ENCODE data around the gene PCNT.

DNA sequence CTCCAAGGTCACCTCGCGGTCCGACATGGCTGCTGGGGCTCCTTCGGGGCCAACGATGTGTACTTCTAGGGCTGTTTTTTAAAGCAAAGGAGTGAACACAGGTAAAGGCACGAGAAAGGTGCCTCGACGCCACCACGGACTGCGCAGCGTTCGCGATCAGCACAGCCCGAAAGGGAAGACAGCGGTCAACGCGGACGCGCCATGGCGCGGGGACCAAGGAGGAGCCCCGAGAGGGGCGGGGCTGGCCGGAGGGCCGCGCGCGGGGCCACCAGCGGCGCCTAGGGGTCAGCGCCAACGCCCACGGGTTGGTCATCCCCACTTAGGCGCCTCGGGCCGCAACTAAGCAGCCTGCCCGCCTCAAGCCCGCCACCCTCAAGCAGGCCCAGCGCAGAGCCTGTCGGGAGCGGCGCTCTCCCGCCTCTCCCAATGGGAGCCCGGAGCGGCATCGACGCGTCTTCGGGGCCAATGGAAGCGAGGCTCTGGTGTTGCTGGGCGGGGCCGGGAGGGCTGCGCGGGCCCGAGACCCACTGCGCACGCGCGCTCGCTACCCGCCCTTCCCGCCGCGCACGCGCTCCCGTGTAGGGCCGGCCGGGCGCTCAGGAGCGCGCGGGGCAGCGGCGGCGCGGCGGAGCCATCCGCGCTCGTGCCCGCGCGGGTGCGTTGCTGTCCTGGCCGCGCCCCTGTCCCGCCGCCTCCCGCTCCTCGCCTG is 134.5 kb downstream of the PCNT start, which contains the start of gene DIP2A:
- TF ChIP-seq, protein P1, sequence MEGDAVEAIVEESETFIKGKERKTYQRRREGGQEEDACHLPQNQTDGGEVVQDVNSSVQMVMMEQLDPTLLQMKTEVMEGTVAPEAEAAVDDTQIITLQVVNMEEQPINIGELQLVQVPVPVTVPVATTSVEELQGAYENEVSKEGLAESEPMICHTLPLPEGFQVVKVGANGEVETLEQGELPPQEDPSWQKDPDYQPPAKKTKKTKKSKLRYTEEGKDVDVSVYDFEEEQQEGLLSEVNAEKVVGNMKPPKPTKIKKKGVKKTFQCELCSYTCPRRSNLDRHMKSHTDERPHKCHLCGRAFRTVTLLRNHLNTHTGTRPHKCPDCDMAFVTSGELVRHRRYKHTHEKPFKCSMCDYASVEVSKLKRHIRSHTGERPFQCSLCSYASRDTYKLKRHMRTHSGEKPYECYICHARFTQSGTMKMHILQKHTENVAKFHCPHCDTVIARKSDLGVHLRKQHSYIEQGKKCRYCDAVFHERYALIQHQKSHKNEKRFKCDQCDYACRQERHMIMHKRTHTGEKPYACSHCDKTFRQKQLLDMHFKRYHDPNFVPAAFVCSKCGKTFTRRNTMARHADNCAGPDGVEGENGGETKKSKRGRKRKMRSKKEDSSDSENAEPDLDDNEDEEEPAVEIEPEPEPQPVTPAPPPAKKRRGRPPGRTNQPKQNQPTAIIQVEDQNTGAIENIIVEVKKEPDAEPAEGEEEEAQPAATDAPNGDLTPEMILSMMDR (IDR thresholded peaks at IDR 0.05): no peak
- peak; percentile 58 to 84 (median 58) for TF ChIP-seq POLR2AphosphoS5 (IDR thresholded peaks at IDR 0.05)

All from breast epithelium (tissue), 3 donors.